ENCODE measurements around the gene ANK3.

Gene ANK3

GRCh38 chr10:60169111-60169510 is 220.6 kb downstream of the ANK3 start:
- no peak for DNase-seq

- no peak for DNase-seq
Measured at GRCh38 chr10:60167050-60167449, 222.6 kb downstream of the ANK3 start.

GRCh38 chr10:60163786-60164185 is 225.9 kb downstream of the ANK3 start:
- DNase-seq, result no peak

- DNase-seq, result no peak
Measured at GRCh38 chr10:60162631-60163030, 227.0 kb downstream of the ANK3 start.

- DNase-seq, result no peak
Measured at GRCh38 chr10:60155943-60156683, 233.6 kb downstream of the ANK3 start.

GRCh38 chr10:60155099-60155877 is 234.4 kb downstream of the ANK3 start:
- no peak for DNase-seq

- no peak for DNase-seq
Measured at GRCh38 chr10:60149003-60149402, 240.7 kb downstream of the ANK3 start.

- no peak for DNase-seq
Measured at GRCh38 chr10:60148266-60148840, 241.3 kb downstream of the ANK3 start.

- no peak for DNase-seq
Measured at GRCh38 chr10:60147576-60148265, 242.0 kb downstream of the ANK3 start.

- no peak for DNase-seq
Measured at GRCh38 chr10:60147025-60147424, 242.7 kb downstream of the ANK3 start.

GRCh38 chr10:60144099-60144498 is 245.6 kb downstream of the ANK3 start:
- no peak for DNase-seq

GRCh38 chr10:60142736-60143135 is 246.9 kb downstream of the ANK3 start:
- no peak for DNase-seq

- DNase-seq, result no peak
Measured at GRCh38 chr10:60141896-60142559, 247.6 kb downstream of the ANK3 start.

GRCh38 chr10:60140651-60141632 is 248.7 kb downstream of the ANK3 start:
- DNase-seq, result peak; percentile 4

GRCh38 chr10:60139798-60140566 is 249.7 kb downstream of the ANK3 start:
- DNase-seq, result no peak

- no peak for DNase-seq
Measured at GRCh38 chr10:60139290-60139689, 250.4 kb downstream of the ANK3 start.

- DNase-seq, result no peak
Measured at GRCh38 chr10:60138842-60139241, 250.8 kb downstream of the ANK3 start.

GRCh38 chr10:60138026-60138425 is 251.6 kb downstream of the ANK3 start:
- DNase-seq, result no peak

GRCh38 chr10:60137292-60137992 is 252.2 kb downstream of the ANK3 start:
- DNase-seq, result no peak

- DNase-seq, result no peak
Measured at GRCh38 chr10:60135020-60135419, 254.7 kb downstream of the ANK3 start.
